Stimulated activated CD4-positive, alpha-beta T cell treated with anti-CD3 and anti-CD28 coated beads, Interleukin-2, amount 100 ng/mL, for 4 hours (primary cell): ENCODE measurements around the gene SLC4A1AP.
"Not testable (repeated sequence)": the region's sequence is repeated elsewhere in the genome, so short reads cannot be mapped to it uniquely, and the experiment has no call there.

Source experiments
- DNase-seq: peaks from one replicate; pipeline ENCODE4 v3.0.0-alpha.2; 2020; ENCODE audit warnings: low read depth

SLC4A1AP gene

GRCh38 chr2:27652790-27653189 lies 10.9 kb upstream of the SLC4A1AP start:
- DNase-seq, result no peak

- no peak for DNase-seq
These were observed 10.3 kb upstream of the SLC4A1AP start for GRCh38 chr2:27653397-27653796.

GRCh38 chr2:27655155-27655951 lies 8.3 kb upstream of the SLC4A1AP start:
- no peak for DNase-seq

- no peak for DNase-seq
These were observed 2.3 kb upstream of the SLC4A1AP start for GRCh38 chr2:27661371-27661770.

- no peak for DNase-seq
These were observed 475 bp downstream of the SLC4A1AP start for GRCh38 chr2:27664154-27664574.

- DNase-seq, result no peak
These were observed 1.1 kb downstream of the SLC4A1AP start for GRCh38 chr2:27664622-27665363.

GRCh38 chr2:27667446-27667845 lies 3.8 kb downstream of the SLC4A1AP start:
- no peak for DNase-seq

GRCh38 chr2:27671235-27671634 lies 7.5 kb downstream of the SLC4A1AP start:
- no peak for DNase-seq

GRCh38 chr2:27672723-27673486 lies 9.2 kb downstream of the SLC4A1AP start:
- DNase-seq, result no peak

- DNase-seq, result no peak
These were observed 16.9 kb downstream of the SLC4A1AP start for GRCh38 chr2:27680571-27680970.

- DNase-seq, result no peak
These were observed 18.2 kb downstream of the SLC4A1AP start for GRCh38 chr2:27681841-27682240.

- DNase-seq, result not testable (repeated sequence)
These were observed 18.7 kb downstream of the SLC4A1AP start for GRCh38 chr2:27682334-27682771.

- DNase-seq, result peak; percentile 80
These were observed 19.8 kb downstream of the SLC4A1AP start for GRCh38 chr2:27683390-27684071.

- not testable (repeated sequence) for DNase-seq
These were observed 21.3 kb downstream of the SLC4A1AP start for GRCh38 chr2:27685006-27685405.

- DNase-seq, result no peak
These were observed 21.9 kb downstream of the SLC4A1AP start for GRCh38 chr2:27685577-27685976.

GRCh38 chr2:27687232-27687631 lies 23.5 kb downstream of the SLC4A1AP start:
- DNase-seq, result no peak

GRCh38 chr2:27689424-27689823 lies 25.7 kb downstream of the SLC4A1AP start:
- no peak for DNase-seq

- no peak for DNase-seq
These were observed 26.4 kb downstream of the SLC4A1AP start for GRCh38 chr2:27690052-27690451.

- no peak for DNase-seq
These were observed 34.0 kb downstream of the SLC4A1AP start for GRCh38 chr2:27697660-27698059.

- DNase-seq, result no peak
These were observed 38.0 kb downstream of the SLC4A1AP start for GRCh38 chr2:27701676-27702075.

GRCh38 chr2:27702302-27702701 lies 38.6 kb downstream of the SLC4A1AP start:
- no peak for DNase-seq
